Activated CD4-positive, alpha-beta T cell treated with anti-CD3 and anti-CD28 coated beads, Interleukin-2, amount 50 U/mL, for 48 hours (primary cell): Measurements from ENCODE around the gene SLC38A10.

Experiments used
- DNase-seq, 2 experiments: peaks; one replicate each; pipeline ENCODE4 v3.0.0-alpha.2; 2020

SLC38A10 gene

GRCh38 chr17:81251709-81252301 lies 43.3 kb downstream of the SLC38A10 start:
- no peak for DNase-seq

GRCh38 chr17:81251094-81251708 lies 43.9 kb downstream of the SLC38A10 start:
- no peak for DNase-seq

- DNase-seq, result no peak
Measured at GRCh38 chr17:81250286-81251093, 44.6 kb downstream of the SLC38A10 start.

- DNase-seq, result no peak
Measured at GRCh38 chr17:81249223-81250040, 45.7 kb downstream of the SLC38A10 start.

- no peak for DNase-seq
Measured at GRCh38 chr17:81248649-81249048, 46.5 kb downstream of the SLC38A10 start.

DNA sequence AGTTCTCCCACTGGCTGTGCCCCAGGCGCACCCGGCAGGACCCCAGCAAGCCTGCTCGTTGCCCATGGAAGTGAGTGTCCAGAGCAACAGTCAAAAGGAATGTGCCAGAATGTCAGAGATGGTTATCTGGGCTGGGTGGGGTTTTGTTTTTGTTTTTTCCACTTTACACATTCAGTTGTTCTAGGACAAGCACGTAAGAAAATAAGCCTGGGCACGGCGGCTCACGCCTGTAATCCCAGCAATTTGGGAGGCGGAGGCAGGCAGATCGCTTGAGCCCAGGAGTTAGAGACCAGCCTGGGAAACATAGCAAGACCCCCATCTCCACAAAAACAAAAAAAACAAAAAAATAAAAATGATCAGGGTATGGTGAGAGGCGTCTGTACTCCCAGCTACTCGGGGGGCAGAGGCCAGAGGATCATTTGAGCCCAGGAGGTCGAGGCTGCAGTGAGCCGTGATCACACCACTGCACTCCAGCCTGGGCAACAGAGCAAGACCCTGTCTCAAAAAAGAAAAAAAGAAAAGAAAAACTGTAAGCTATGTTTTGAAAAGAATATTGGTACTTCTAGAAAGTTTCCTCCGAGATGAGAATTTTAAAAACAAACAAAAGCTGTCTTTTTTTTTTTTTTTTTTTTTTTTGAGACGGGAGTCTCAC lies 47.6 kb downstream of the SLC38A10 start:
- DNase-seq, result no peak

DNA sequence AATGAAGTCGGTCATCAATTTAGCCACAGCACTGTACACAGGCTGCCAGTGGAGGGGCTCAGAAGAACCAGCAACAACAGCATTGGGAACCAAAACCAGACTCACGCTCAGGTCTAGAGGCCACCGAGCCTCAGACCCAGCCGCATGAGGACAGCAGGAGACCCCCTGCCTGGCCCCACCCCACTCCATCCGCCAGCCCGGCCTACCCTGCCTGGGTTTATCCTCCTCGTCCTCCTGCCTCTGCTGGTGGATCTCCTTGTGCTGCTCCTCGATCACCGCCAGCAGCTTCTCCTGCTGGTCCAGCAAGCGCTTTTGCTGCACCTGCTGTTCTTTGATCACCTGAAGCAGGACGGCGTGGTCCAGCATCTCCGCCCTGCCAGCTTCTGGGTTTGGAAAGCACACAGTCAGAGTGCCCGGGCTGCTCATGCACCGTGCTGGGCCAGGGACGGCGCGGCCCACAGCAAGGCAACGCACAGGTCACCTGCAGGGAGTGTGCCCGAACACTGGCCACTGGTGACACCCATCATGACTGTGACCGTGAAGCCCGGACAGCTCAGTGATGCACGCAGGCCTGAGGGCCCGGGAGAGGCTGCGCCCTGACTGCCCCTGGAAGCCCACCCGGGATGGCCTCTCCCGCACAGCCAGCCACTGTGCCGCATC lies 48.3 kb downstream of the SLC38A10 start:
- no peak for DNase-seq

DNA sequence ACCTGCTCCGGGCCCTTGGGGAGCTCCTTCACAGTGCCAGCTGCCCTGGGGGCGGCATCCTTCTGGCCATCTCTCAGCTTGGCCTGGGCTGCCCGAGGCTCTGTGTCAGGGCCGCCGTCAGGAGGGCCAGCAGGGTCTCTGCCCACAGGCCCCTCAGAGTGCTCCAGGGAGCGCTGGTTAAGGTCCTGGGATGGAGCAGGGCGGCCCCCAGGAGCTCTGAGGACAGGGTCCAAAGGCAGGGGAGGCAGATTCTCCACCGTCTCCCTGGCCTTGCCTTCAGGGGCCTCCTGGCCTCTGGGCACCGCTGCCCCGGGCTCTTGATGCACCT lies 48.8 kb downstream of the SLC38A10 start:
- no peak for DNase-seq

DNA sequence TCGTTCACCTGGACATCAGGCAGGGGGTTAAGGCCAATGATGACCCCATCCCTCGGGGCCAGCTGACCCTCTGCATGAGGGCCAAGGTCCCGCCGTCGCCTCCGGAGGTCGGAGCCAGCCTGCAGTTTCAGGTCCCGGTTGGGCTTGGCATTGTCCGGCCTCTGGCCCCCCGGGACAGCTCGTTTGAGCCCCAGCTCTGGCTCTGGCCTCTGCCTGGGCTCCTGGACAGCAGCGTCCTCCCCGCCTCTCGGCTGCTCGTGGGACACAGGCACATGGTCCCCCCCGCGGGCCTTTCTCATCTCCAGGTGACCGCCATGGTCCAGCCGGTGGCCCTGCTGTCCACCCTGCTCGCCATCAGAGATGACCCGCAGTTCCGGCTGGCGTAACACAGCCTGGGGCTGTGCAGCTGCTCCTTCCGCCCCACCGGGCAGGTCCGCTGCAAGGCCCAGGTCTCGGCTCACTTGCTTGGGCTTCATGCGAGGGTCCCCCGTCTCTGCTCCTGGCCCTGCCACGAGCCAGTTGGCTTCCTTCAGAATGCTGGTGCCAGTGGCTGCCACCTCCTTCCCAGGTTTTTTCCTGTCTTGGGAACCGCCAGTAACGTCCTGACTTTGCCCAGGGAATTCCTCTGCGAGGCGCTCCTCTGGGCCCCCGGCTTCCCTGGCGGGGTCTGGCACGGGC lies 49.3 kb downstream of the SLC38A10 start:
- DNase-seq, result no peak

GRCh38 chr17:81245024-81245664 lies 50.0 kb downstream of the SLC38A10 start:
- DNase-seq, result peak in 1 of 2 experiments; percentile 31

- DNase-seq, result no peak
Measured at GRCh38 chr17:81244358-81245023, 50.6 kb downstream of the SLC38A10 start.

- DNase-seq, result no peak
Measured at GRCh38 chr17:81243333-81243664, 51.8 kb downstream of the SLC38A10 start.

DNA sequence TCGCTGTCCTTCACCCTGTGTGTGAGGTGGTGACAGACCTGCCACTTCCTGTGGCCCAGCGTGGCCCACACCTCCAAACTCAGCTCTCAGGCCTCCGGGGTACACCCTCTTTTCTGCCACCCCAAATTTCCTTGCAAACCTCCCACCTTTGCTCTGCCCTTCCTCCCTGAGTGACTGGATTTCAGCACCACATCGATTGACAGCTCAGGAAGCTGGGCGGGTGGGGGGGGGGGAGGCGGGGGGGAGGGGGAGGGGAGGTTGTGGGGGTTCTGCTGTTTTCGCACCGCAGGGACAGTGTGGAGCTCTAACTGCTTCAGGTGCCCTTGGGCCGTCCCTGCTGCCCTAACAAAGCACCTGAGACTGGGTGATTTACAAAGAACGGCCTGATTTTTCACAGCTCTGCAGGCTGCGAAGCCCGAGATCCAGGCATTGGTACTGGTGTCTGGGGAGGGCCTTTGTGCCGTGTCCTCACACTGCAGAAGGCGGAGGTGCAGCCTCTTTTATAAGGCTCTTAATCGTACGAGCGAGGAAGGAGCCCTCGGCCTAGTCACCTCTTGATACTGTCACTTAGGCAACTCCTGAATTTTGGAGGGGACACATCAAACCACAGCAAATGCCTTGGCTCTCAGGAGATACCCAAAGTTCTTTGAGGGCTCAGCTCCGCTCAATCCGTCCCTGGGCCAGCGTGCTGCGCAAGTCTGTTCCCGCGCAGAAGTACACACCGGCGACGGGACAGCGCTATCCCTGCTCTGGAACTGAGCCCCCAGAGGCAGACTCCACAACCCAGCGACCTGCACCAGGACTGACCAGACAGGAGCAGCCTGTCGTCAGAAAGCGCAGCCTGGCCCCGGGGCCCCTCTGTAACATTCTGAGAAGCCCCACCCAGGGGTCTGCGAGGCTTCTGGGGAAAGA lies 52.4 kb downstream of the SLC38A10 start:
- no peak for DNase-seq

- DNase-seq, result peak; percentile 72 to 79
Measured at GRCh38 chr17:81241648-81242420, 53.3 kb downstream of the SLC38A10 start.

- DNase-seq, result no peak
Measured at GRCh38 chr17:81241203-81241602, 53.9 kb downstream of the SLC38A10 start.

DNA sequence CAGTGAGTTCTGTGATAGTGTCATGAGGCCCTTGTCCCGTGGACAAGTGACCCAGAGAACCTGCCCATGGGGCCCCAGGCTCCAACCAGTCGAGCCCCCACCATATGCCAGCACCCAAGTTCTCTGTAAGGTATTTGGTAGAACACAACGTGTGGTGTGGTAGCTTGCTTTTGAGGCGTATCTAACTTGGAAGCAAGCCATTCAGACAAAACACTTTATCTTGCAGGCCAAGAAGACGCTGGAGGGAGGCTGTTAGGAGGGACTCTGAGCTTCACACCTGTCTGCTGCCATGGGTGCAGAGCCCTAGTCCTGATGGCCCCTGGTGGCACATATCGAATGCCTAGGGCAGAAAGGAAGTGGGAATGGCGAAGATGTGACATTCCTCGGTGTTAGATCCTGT lies 54.3 kb downstream of the SLC38A10 start:
- no peak for DNase-seq

DNA sequence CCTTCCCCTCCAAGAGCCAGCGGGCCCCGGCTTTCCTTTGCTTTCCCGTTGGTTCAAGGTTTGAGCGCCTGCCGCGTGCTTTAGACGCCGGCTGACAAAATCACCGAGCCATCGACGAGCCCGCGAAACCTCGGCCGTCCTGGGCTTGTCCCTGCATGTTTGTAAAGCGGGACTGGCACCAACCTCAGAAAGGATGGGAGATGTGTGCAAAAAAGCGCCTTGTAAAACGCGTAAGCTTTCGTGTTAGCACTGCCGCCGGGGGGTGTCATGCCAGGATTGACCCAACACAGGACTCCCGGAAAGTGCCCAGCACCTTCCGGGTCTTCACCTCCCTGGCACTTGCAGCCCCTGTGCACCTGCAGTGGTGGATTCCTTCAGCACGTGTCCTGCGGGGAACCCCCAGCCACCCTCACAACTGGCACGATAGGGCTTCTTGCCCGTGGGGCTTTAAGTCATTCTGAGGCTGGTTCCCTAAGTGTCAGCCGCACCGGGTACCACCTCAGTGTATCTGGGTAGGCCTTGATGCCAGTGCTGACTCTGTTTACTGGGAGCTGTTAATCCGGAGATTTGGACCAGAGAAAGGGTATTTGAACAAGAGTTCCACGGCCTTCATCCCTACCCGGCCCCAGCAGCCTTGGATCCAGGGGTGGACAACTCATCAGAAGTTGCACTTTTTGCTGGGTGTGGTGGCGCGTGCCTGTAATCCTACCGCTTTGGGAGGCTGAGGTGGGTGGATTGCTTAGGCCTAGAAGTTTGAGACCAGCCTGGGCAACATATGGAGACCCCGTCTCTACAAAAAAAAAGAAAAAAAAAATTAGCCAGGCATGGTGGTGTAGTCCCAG lies 55.2 kb downstream of the SLC38A10 start:
- DNase-seq, result peak; percentile 55 to 63
